GM19452 (cell line): ENCODE data around the gene TIGD6.
"Not testable (repeated sequence)": the region's sequence is repeated elsewhere in the genome, so short reads cannot be mapped to it uniquely, and the experiment has no call there.

Experiments
- ATAC-seq: cut with Tn5 transposase; IDR thresholded peaks from one replicate; pipeline ENCODE4 v1.9.1; 2021; ENCODE audit not compliant: unreplicated experiment

TIGD6 gene

DNA sequence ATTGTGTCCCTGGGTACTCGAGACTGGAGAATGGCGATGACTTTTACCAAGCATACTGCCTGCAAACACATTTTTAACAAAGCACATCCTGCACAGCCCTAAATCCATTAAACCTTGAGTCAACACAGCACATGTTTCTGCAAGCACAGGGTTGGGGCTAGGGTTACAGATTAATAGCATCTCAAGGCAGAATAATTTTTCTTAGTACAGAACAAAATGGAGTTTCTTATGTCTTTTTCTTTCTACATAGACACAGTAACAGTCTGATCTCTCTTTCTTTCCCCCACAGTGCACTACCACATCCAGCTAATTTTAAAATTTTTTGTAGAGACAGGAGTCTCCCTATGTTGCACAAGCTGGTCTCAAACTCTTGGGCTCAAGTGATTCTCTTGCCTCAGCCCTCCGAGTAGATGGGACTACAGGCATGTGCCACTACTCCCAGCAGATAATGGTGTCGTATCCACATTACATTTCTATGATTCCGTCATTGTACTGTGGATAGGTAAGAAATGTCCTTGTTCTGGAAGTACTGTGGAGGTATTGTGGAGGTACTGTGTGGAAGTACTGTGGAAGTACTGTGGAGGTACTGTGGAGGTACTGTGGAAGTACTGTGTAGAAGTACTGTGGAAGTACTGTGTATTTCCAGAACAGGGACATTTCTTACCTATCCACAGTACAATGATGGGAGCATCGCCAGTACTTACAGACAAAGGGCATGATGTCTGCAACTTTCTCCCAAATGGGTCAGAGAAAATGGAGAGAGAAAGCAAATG, 57.1 kb downstream of the TIGD6 start:
- ATAC-seq: not testable (repeated sequence)
